Right lobe of liver (tissue), 4 donors: ENCODE measurements around the gene FIS1.

Experiments
- POLR2A ChIP-seq: fragments of 450-650 bp; IDR thresholded peaks from one replicate; pipeline ENCODE4 v1.6.1; 2017; ENCODE audit warnings: antibody characterized with exemption, mild to moderate bottlenecking
- TF ChIP-seq, protein P1 (sequence below), 4 donors: fragments of 200-600 bp in 3 of 4; fragments of 450-650 bp in 1 of 4; IDR thresholded peaks; one replicate each; pipeline versions ENCODE4 v1.5.1 to v1.8.0; 2016 to 2022; ENCODE audit warnings: antibody characterized with exemption in 4 of 4, mild to moderate bottlenecking in 2 of 4
- donor health status: DM: no; HTN: no; CAD: no.
- donor health status: DM: no; HTN: no; CAD: no.
- donor health status: DM: no; HTN: yes; CAD: no.

DNA sequence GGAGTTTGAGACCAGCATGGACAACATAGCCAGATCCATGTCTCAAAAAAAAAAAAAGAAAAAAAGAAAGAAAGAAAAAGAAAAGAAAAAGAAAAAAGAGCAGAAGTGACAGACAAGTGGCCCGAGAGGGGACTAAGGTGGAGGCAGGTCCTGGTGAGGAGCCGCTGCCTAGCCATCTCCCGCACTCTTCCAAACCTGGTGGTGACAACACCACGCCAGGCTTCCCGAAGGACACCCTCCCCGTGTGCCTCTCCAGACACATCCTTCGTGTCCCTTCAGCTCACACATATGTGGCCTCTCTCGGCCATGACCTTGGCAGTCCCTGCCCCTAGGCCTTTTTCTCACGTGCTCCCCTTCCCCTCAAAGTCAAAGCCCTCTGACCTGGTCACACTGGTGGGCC, 40.3 kb upstream of the FIS1 start:
- TF ChIP-seq, protein P1, sequence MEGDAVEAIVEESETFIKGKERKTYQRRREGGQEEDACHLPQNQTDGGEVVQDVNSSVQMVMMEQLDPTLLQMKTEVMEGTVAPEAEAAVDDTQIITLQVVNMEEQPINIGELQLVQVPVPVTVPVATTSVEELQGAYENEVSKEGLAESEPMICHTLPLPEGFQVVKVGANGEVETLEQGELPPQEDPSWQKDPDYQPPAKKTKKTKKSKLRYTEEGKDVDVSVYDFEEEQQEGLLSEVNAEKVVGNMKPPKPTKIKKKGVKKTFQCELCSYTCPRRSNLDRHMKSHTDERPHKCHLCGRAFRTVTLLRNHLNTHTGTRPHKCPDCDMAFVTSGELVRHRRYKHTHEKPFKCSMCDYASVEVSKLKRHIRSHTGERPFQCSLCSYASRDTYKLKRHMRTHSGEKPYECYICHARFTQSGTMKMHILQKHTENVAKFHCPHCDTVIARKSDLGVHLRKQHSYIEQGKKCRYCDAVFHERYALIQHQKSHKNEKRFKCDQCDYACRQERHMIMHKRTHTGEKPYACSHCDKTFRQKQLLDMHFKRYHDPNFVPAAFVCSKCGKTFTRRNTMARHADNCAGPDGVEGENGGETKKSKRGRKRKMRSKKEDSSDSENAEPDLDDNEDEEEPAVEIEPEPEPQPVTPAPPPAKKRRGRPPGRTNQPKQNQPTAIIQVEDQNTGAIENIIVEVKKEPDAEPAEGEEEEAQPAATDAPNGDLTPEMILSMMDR (IDR thresholded peaks at IDR 0.05), result no peak
- no peak for TF ChIP-seq POLR2A
